Esophagus (tissue), 2 donors: ENCODE data around the gene CCDC13. TPM values are rescaled to one million over a fixed set of nuclear protein-coding genes. Genes with fewer than 3 reads are reported as not detected.

Experiments
- H3K27ac ChIP-seq, 2 donors: one replicate each; pipeline ENCODE4 v1.5.1; 2013; ENCODE audit warnings: low read depth in 2 of 2, mild to moderate bottlenecking in 2 of 2, inconsistent platforms in 1 of 2, low read length in 1 of 2, moderate library complexity in 1 of 2
- H3K27me3 ChIP-seq, 2 donors: one replicate each; pipeline ENCODE4 v1.6.1; 2013; ENCODE audit warnings: low read length in 2 of 2, control low read depth in 1 of 2, mild to moderate bottlenecking in 1 of 2; ENCODE audit not compliant: insufficient read depth in 2 of 2, control insufficient read depth in 1 of 2
- H3K36me3 ChIP-seq, 2 donors: one replicate each; pipeline ENCODE4 v1.6.1; 2013; ENCODE audit warnings: low read length in 1 of 2; ENCODE audit not compliant: control insufficient read depth in 2 of 2, insufficient read depth in 2 of 2
- H3K4me1 ChIP-seq, 2 donors: one replicate each; pipeline ENCODE4 v1.6.1; 2013; ENCODE audit warnings: low read length in 1 of 2; ENCODE audit not compliant: control insufficient read depth in 2 of 2, insufficient read depth in 2 of 2
- H3K4me3 ChIP-seq, 2 donors: one replicate each; pipeline ENCODE4 v1.5.1; 2013; ENCODE audit warnings: low read length in 2 of 2, mild to moderate bottlenecking in 2 of 2, low read depth in 1 of 2, moderate library complexity in 1 of 2
- H3K9me3 ChIP-seq, 2 donors: one replicate each; pipeline ENCODE4 v1.6.1; 2013; ENCODE audit warnings: mild to moderate bottlenecking in 2 of 2, low read depth in 1 of 2, low read length in 1 of 2, moderate library complexity in 1 of 2; ENCODE audit not compliant: control insufficient read depth in 2 of 2, insufficient read depth in 1 of 2
- WGBS, 2 donors: extraction: QIAGEN DNeasy Blood & Tissue Kit; methylation state at CpG; one replicate each; pipeline ENCODE4 v1.1.7; 2013; 5-methylcytosine and 5-hydroxymethylcytosine counted together
- polyA plus RNA-seq, 2 donors: library from polyadenylated mRNA; stranded (reverse); fragments of 200-250 nt; gene quantifications; one replicate each; pipeline ENCODE4 v1.2.3, GENCODE V29; 2013
- donor health status: healthy with polysubstance abuse.
- donor health status: Bipolar disorder and iron deficiency.

Gene CCDC13
- polyA plus RNA-seq, 2 donors, result 0.53 to 1.0 TPM

GRCh38 chr3:42778644-42779043 lies 5.6 kb upstream of the CCDC13 start:
- Histone ChIP-seq H3K4me1 (peaks cover 0 to 3% of the 10 kb centered on the region in 2 donors), H3K9me3 (no peaks in the 10 kb centered on the region), H3K27ac (peak overlapping the region in 1 of 2 donors; percentile 48), H3K36me3 (no peaks in the 10 kb centered on the region), H3K27me3 (no peaks in the 10 kb centered on the region), H3K4me3 (no peak overlapping the region)
- 61 to 71% methylated on average over 2 of the region's 2 CpGs for WGBS, 2 donors

- no peaks in the 10 kb centered on the region for H3K9me3 ChIP-seq
- WGBS, 2 donors, result 13% methylated on average over 6 of the region's 6 CpGs
- H3K4me3 ChIP-seq, result peak overlapping the region in 1 of 2 donors; percentile 48
- H3K36me3 ChIP-seq, result no peaks in the 10 kb centered on the region
- H3K27me3 ChIP-seq, result no peaks in the 10 kb centered on the region
- H3K27ac ChIP-seq, result peak overlapping the region; percentile 44 to 52
- peaks cover 2 to 5% of the 10 kb centered on the region in 2 donors for H3K4me1 ChIP-seq
Observed at GRCh38 chr3:42773409-42773751, 327 bp upstream of the CCDC13 start.

GRCh38 chr3:42771271-42771670 lies 1.8 kb downstream of the CCDC13 start:
- Histone ChIP-seq H3K4me1 (peaks cover 2 to 5% of the 10 kb centered on the region in 2 donors), H3K36me3 (no peaks in the 10 kb centered on the region)
- WGBS, 2 donors, result 42 to 47% methylated on average over 1 of the region's 1 CpG

DNA sequence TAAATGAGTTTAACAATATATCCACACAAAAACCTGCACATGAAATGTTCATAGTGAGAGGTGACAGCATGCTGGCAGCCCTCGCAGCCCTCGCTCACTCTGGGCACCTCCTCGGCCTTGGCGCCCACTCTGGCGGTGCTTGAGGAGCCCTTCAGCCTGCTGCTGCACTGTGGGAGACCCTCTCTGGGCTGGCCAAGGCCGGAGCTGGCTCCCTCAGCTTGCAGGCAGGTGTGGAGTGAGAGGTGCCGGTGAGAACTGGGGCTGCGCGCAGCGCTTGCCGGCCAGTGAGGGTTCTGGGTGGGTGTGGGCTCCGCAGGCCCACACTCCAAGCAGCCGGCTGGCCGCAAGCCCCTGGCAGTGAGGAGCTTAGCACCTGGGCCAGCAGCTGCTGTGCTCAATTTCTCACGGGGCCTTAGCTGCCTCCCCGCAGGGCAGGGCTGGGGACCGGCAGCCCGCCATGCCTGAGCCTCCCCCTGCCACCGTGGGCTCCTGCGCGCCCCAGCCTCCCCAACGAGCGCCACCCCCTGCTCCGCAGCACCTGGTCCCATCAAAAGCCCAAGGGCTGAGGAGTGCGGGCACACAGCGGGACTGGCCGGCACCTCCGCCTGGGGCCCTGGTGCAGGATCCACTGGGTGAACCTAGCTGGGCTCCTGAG lies 3.4 kb downstream of the CCDC13 start:
- 93 to 95% methylated on average over 26 to 28 of the region's 28 CpGs for WGBS, 2 donors
- Histone ChIP-seq H3K27ac (no peak overlapping the region), H3K36me3 (no peaks in the 10 kb centered on the region), H3K27me3 (no peaks in the 10 kb centered on the region), H3K4me3 (no peak overlapping the region), H3K4me1 (peaks cover 2 to 5% of the 10 kb centered on the region in 2 donors), H3K9me3 (no peaks in the 10 kb centered on the region)

More at GRCh38 chr3:42771271-42771670, 1.8 kb downstream of the CCDC13 start:
- Histone ChIP-seq H3K27ac (no peak overlapping the region), H3K4me3 (no peak overlapping the region), H3K9me3 (no peaks in the 10 kb centered on the region), H3K27me3 (no peaks in the 10 kb centered on the region)

GRCh38 chr3:42764561-42765295 lies 8.3 kb downstream of the CCDC13 start:
- no peak overlapping the region for H3K4me3 ChIP-seq
- H3K9me3 ChIP-seq, result no peaks in the 10 kb centered on the region
- H3K4me1 ChIP-seq, result peaks cover 0 to 2% of the 10 kb centered on the region in 2 donors
- no peak overlapping the region for H3K27ac ChIP-seq
- 58 to 60% methylated on average over 3 of the region's 3 CpGs for WGBS, 2 donors
- no peaks in the 10 kb centered on the region for H3K36me3 ChIP-seq
- no peaks in the 10 kb centered on the region for H3K27me3 ChIP-seq

DNA sequence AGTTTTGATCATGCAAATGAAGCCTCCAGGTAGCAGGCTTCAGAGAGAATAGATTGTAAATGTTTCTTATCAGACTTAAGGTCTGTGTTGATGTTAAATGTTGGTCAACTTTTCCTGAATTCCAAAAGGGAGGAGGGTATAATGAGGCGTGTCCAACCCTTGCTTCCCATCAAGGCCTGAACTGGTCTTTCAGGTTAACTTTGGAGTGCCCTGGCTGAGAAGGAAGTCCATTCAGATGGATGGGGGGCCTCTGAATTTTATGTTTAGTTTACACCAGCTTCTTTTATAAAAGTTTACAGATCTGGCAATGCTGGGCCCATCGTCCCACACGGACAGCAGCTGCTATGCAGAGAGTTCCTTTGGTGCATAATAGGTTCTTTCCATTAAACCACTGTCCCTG lies 8.9 kb downstream of the CCDC13 start:
- Histone ChIP-seq H3K27ac (no peak overlapping the region), H3K4me3 (no peak overlapping the region), H3K9me3 (no peaks in the 10 kb centered on the region), H3K36me3 (no peaks in the 10 kb centered on the region), H3K4me1 (peaks cover 0 to 2% of the 10 kb centered on the region in 2 donors), H3K27me3 (no peaks in the 10 kb centered on the region)
- 85 to 90% methylated on average over 3 of the region's 3 CpGs for WGBS, 2 donors

- Histone ChIP-seq H3K9me3 (no peaks in the 10 kb centered on the region), H3K27ac (no peak overlapping the region), H3K4me1 (peaks cover 0 to 2% of the 10 kb centered on the region in 2 donors), H3K27me3 (no peaks in the 10 kb centered on the region), H3K4me3 (no peak overlapping the region), H3K36me3 (no peaks in the 10 kb centered on the region)
- 55 to 59% methylated on average over 2 of the region's 2 CpGs for WGBS, 2 donors
Observed at GRCh38 chr3:42763021-42763420, 10.0 kb downstream of the CCDC13 start.

DNA sequence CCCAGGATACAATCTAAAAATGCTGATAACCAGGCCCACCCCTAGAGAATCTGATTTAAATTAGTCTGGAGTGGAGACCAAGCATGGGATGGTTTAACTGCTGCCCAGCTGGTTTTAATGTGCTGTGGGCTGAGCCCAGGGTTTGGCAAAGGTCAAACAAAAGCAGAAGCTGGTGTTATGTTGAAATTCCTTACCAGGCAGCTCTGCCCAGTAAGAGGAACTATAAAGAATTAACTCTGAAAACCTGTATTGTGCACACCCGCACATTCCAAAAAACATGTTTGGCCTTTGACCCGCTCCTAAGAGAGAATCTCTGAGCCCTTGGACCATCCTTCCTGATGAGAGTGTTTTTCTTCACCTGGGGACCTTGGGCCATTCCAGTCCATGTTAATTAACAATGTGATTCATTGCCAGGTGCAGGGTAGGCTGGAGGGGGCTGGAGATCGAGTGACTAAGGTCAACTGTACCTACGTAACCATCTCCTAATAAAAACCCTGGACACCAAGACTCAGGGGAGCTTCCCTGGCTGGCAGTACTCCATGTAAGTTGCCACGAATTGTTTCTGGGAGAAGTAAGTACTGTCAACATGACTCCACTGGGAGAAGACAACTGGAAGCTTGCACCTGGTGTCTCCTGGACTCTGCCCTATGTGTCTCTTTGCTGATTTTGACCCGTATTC lies 10.9 kb downstream of the CCDC13 start:
- WGBS, 2 donors, result 77 to 84% methylated on average over 6 of the region's 6 CpGs
- Histone ChIP-seq H3K27me3 (no peaks in the 10 kb centered on the region), H3K4me1 (peaks cover 0 to 2% of the 10 kb centered on the region in 2 donors), H3K27ac (peak overlapping the region in 1 of 2 donors; percentile 36), H3K4me3 (no peak overlapping the region), H3K9me3 (no peaks in the 10 kb centered on the region), H3K36me3 (no peaks in the 10 kb centered on the region)

DNA sequence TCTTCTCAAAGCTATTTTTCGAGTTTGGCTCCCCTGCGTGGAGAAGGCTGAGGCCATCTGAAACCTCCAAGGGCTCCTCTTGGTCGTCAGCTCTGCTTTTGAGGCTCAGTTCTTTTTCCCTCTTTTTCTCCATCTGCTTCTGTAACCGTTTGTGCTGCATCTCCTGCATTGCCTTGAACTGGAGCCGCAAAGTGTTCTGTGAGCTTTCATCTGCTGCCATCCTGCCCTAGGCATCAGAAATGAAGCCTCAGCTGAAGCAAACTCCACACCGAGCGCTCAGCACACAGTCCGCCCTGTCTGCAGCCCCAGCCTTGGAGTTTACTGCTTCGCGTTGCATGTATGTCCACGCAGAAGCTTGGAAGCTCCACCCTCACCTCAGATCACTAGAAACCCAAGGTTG lies 14.9 kb downstream of the CCDC13 start:
- Histone ChIP-seq H3K27me3 (no peaks in the 10 kb centered on the region), H3K27ac (no peak overlapping the region), H3K9me3 (no peaks in the 10 kb centered on the region), H3K4me1 (peaks cover 0 to 2% of the 10 kb centered on the region in 2 donors), H3K36me3 (no peaks in the 10 kb centered on the region), H3K4me3 (no peak overlapping the region)
- WGBS, 2 donors, result 83 to 85% methylated on average over 11 of the region's 11 CpGs
